PC-9 (cell line): Measurements from ENCODE around the gene UBALD2. TPM values are rescaled to one million over a fixed set of nuclear protein-coding genes. Genes with fewer than 3 reads are reported as not detected.

Experiments
- BruUV-seq: library from RNA; stranded (reverse); fragments of 400-500 nt; replicated peaks from 2 replicates; lab custom pipeline; 2021; lab: Mats Ljungman, UMichigan
- CTCF ChIA-PET: fragments of 300-600 bp; sonication (Branson Sonifier 250); formaldehyde crosslinking; loops from one replicate; lab custom pipeline; 2022; ENCODE audit warnings: antibody characterized with exemption; lab: Charles Lee
- POLR2A ChIA-PET: fragments of 300-600 bp; sonication (Branson Sonifier 250); formaldehyde crosslinking; loops from one replicate; lab custom pipeline; 2022; ENCODE audit warnings: antibody characterized with exemption; ENCODE audit not compliant: unreplicated experiment; lab: Charles Lee
- DNase-seq, 2 experiments: peaks; one replicate each; pipeline versions ENCODE4 v3.0.0 to v3.0.0-alpha.2; 2015 to 2022; ENCODE audit warnings: mixed read lengths in 1 of 2
- H2AFZ ChIP-seq: fragments of 200-600 bp; sonication (generic); 2 replicates; pipeline ENCODE4 v1.8.1; 2017; ENCODE audit warnings: antibody characterized with exemption
- H3F3A ChIP-seq: fragments of 200-600 bp; sonication (generic); 2 replicates; pipeline ENCODE4 v1.8.1; 2017; ENCODE audit warnings: antibody characterized with exemption, mild to moderate bottlenecking, low read depth; ENCODE audit not compliant: insufficient read depth
- H3K27ac ChIP-seq: fragments of 200-600 bp; sonication (generic); 2 replicates; pipeline ENCODE4 v1.6.1; 2016; ENCODE audit warnings: mixed run types
- H3K27me3 ChIP-seq: fragments of 200-600 bp; sonication (generic); 2 replicates; pipeline ENCODE4 v1.6.1; 2016; ENCODE audit warnings: low read depth, mixed run types; ENCODE audit not compliant: insufficient read depth
- H3K36me3 ChIP-seq: fragments of 200-600 bp; sonication (generic); 2 replicates; pipeline ENCODE4 v1.6.1; 2016; ENCODE audit warnings: low read depth, mixed run types
- H3K4me1 ChIP-seq: fragments of 200-600 bp; sonication (generic); replicated peaks from 2 replicates; pipeline ENCODE4 v1.6.1; 2016; ENCODE audit warnings: mixed run types; ENCODE audit not compliant: insufficient read depth
- H3K4me2 ChIP-seq: fragments of 200-600 bp; sonication (generic); 2 replicates; pipeline ENCODE4 v1.6.1; 2017; ENCODE audit warnings: mixed run types
- H3K4me3 ChIP-seq: fragments of 200-600 bp; sonication (generic); 2 replicates; pipeline ENCODE4 v1.6.1; 2016; ENCODE audit warnings: mixed run types
- H3K79me2 ChIP-seq: fragments of 200-600 bp; sonication (generic); 2 replicates; pipeline ENCODE4 v1.6.1; 2017; ENCODE audit warnings: low read depth, mixed run types
- H3K9me2 ChIP-seq: fragments of 200-600 bp; sonication (generic); 2 replicates; pipeline ENCODE4 v1.8.1; 2017; ENCODE audit warnings: mild to moderate bottlenecking; ENCODE audit not compliant: insufficient read depth
- H3K9me3 ChIP-seq: fragments of 200-600 bp; sonication (generic); 2 replicates; pipeline ENCODE4 v1.8.1; 2016; ENCODE audit warnings: low read depth; ENCODE audit not compliant: insufficient read depth
- H4K20me1 ChIP-seq: fragments of 200-600 bp; sonication (generic); 2 replicates; pipeline ENCODE4 v1.8.1; 2017; ENCODE audit not compliant: insufficient read depth
- EZH2 ChIP-seq: fragments of 200-600 bp; sonication (generic); IDR thresholded peaks from 2 replicates; pipeline ENCODE4 v1.8.0; 2017; ENCODE audit warnings: antibody characterized with exemption, low read depth
- intact Hi-C: fragments of 100-400 bp; cut with micrococcal nuclease; formaldehyde crosslinking; loops from one replicate; pipeline ENCODE4 v1.10.0; 2022; ENCODE audit not compliant: unreplicated experiment
- total RNA-seq: library from RNA; stranded (reverse); gene quantifications from 2 replicates; pipeline ENCODE4 v1.2.3, GENCODE V29; 2021
- TF ChIP-seq, protein P1 (sequence below): fragments of 200-600 bp; sonication (generic); conservative IDR thresholded peaks from 2 replicates; pipeline ENCODE4 v1.6.1; 2017; ENCODE audit warnings: mixed run types, antibody characterized with exemption, mild to moderate bottlenecking, moderate library complexity

Gene UBALD2
- total RNA-seq, 1 experiment from 2014 or later = 134 TPM

- Histone ChIP-seq H3K4me2 (no peak overlapping the region), H3F3A (peaks cover 13% of the 10 kb centered on the region), H3K27ac (no peak overlapping the region), H3K4me3 (no peak overlapping the region), H3K9me3 (no peaks in the 10 kb centered on the region), H3K36me3 (no peaks in the 10 kb centered on the region), H3K9me2 (no peaks in the 10 kb centered on the region), H3K27me3 (no peaks in the 10 kb centered on the region), H3K4me1 (peaks cover 15% of the 10 kb centered on the region), H4K20me1 (peaks cover 1% of the 10 kb centered on the region; the same call in 1 of the 2 replicates), H2AFZ (no peak overlapping the region), H3K79me2 (0 out of 2 replicates have a peak, but pooled peaks cover 4% of the 10 kb centered on the region)
- CTCF ChIA-PET = interaction anchor here (0.6 kb wide), 2 partner anchors 92 to 396 kb away, joined by 3 read pairs; no protein-coding TSS in a partner anchor
- BruUV-seq = TSS peak; percentile 0
- TF ChIP-seq EZH2 = no peak
- no peak for DNase-seq
- POLR2A ChIA-PET = interaction anchor here (0.6 kb wide), 4 partner anchors 100 to 172 kb away, joined by 3 to 7 read pairs (median 4); no protein-coding TSS in a partner anchor
- intact Hi-C loops = loop anchor here (10.0 kb wide), 2 partner anchors 370 to 500 kb away; partner anchors contain the start of gene MRPL38
Observed at GRCh38 chr17:76274112-76274956, 9.2 kb downstream of the UBALD2 start.

DNA sequence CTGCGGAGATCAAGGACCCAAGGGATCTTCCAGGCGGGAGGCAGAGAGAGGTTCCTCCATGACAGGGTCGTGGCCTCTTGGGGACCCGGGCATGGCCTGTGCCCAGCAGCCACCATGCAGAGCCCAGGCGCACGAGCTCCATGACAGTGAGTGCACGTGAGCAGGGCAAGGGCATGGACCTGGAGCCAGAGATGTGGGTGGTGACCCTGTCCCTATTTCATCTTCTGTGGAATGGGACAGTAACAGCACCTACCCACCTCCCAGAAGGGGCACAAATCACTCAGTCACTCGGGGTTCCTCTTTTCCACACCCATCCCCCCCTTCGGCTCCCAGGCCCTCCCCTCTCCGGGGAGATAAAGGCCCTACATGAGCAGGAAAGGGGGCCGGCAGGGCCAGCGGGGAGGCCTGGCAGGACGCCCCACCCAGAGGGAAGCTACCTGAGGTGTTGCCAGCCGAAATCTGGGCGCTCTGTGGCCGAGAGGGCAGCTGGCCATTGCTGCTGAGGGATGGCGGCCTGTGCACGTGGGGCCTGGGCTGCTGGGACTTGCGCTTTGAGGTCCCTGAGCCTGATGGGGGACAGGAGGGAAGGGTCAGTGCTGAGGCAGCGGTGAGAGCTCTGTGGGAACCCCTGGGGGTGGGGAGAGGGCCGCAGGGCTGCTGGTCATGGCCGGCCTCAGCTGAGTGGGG lies 10.4 kb downstream of the UBALD2 start:
- peaks cover 13% of the 10 kb centered on the region for H3F3A ChIP-seq
- H3K4me2 ChIP-seq = no peak overlapping the region
- H3K79me2 ChIP-seq = no peaks in the 10 kb centered on the region
- ChIA-PET CTCF (no interaction called here), POLR2A (interaction anchor here (0.5 to 1.0 kb wide), 2 partner anchors 198 to 277 kb away, joined by 3 to 4 read pairs; no protein-coding TSS in a partner anchor)
- H4K20me1 ChIP-seq = no peaks in the 10 kb centered on the region
- no peaks in the 10 kb centered on the region for H3K9me2 ChIP-seq
- no peaks in the 10 kb centered on the region for H3K9me3 ChIP-seq
- no TSS peak for BruUV-seq
- no peak for DNase-seq
- intact Hi-C loops = loop anchor here (5.0 to 10.0 kb wide), 4 partner anchors 93 to 501 kb away; partner anchors contain the start of gene MRPL38
- H3K27me3 ChIP-seq = no peaks in the 10 kb centered on the region
- no peaks in the 10 kb centered on the region for H3K36me3 ChIP-seq
- H3K4me1 ChIP-seq = peaks cover 15% of the 10 kb centered on the region
- H2AFZ ChIP-seq = no peak overlapping the region
- no peak overlapping the region for H3K27ac ChIP-seq
- TF ChIP-seq, protein P1, sequence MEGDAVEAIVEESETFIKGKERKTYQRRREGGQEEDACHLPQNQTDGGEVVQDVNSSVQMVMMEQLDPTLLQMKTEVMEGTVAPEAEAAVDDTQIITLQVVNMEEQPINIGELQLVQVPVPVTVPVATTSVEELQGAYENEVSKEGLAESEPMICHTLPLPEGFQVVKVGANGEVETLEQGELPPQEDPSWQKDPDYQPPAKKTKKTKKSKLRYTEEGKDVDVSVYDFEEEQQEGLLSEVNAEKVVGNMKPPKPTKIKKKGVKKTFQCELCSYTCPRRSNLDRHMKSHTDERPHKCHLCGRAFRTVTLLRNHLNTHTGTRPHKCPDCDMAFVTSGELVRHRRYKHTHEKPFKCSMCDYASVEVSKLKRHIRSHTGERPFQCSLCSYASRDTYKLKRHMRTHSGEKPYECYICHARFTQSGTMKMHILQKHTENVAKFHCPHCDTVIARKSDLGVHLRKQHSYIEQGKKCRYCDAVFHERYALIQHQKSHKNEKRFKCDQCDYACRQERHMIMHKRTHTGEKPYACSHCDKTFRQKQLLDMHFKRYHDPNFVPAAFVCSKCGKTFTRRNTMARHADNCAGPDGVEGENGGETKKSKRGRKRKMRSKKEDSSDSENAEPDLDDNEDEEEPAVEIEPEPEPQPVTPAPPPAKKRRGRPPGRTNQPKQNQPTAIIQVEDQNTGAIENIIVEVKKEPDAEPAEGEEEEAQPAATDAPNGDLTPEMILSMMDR = no peak
- no peak for TF ChIP-seq EZH2
- no peak overlapping the region for H3K4me3 ChIP-seq

- no TSS peak for BruUV-seq
- TF ChIP-seq, protein P1 = no peak
- no peak for TF ChIP-seq EZH2
- DNase-seq = no peak
- H3K36me3 ChIP-seq = no peaks in the 10 kb centered on the region
- no peaks in the 10 kb centered on the region for H3K79me2 ChIP-seq
- H3K27me3 ChIP-seq = no peaks in the 10 kb centered on the region
- intact Hi-C loops = loop anchor here (5.0 to 10.0 kb wide), 4 partner anchors 94 to 501 kb away; partner anchors contain the start of gene MRPL38
- POLR2A ChIA-PET = interaction anchor here (0.5 kb wide), 1 partner anchor 199 kb away, joined by 4 read pairs; no protein-coding TSS in a partner anchor
- H3K9me2 ChIP-seq = no peaks in the 10 kb centered on the region
- H3K9me3 ChIP-seq = no peaks in the 10 kb centered on the region
- H3K4me2 ChIP-seq = 0 out of 2 replicates have a peak overlapping the region, but pooled peaks have one; percentile 45
- no peak overlapping the region for H2AFZ ChIP-seq
- peak overlapping the region; percentile 65 for H3K27ac ChIP-seq
- H3K4me1 ChIP-seq = peaks cover 15% of the 10 kb centered on the region
- no peaks in the 10 kb centered on the region for H4K20me1 ChIP-seq
- H3F3A ChIP-seq = peaks cover 13% of the 10 kb centered on the region
- no peak overlapping the region for H3K4me3 ChIP-seq
- CTCF ChIA-PET = no interaction called here
Observed at GRCh38 chr17:76276069-76276431, 10.9 kb downstream of the UBALD2 start.
